GM18526 (cell line): Measurements from ENCODE around the gene NRCAM.

ENCODE experiments used
- POLR2A ChIP-seq: IDR thresholded peaks from 3 replicates; pipeline ENCODE4 v1.6.1; 2011; ENCODE audit not compliant: insufficient read length; ENCODE audit errors: extremely low read depth

Gene NRCAM

GRCh38 chr7:108103558-108104298, 352.5 kb downstream of the NRCAM start:
- TF ChIP-seq POLR2A: no peak

GRCh38 chr7:108102671-108103312, 353.4 kb downstream of the NRCAM start:
- no peak for TF ChIP-seq POLR2A

GRCh38 chr7:108101759-108102158, 354.5 kb downstream of the NRCAM start:
- TF ChIP-seq POLR2A: no peak

GRCh38 chr7:108099713-108100112, 356.5 kb downstream of the NRCAM start:
- TF ChIP-seq POLR2A: no peak

GRCh38 chr7:108097703-108098102, 358.5 kb downstream of the NRCAM start:
- TF ChIP-seq POLR2A: no peak
